Stimulated activated CD4-positive, alpha-beta T cell treated with anti-CD3 and anti-CD28 coated beads, Interleukin-15, amount 100 ng/mL, for 1 hour (primary cell): ENCODE measurements around the gene ITGB8.

Experiments used
- DNase-seq, 2 donors: peaks; one replicate each; pipeline ENCODE4 v3.0.0-alpha.2; 2020; ENCODE audit warnings: low read depth in 1 of 2, low spot score in 1 of 2

The ITGB8 gene

GRCh38 chr7:20307901-20308300, 22.8 kb upstream of the ITGB8 start:
- DNase-seq, result no peak

GRCh38 chr7:20310301-20310700, 20.4 kb upstream of the ITGB8 start:
- no peak for DNase-seq

- DNase-seq, result no peak
Observed at GRCh38 chr7:20310963-20311742, 19.5 kb upstream of the ITGB8 start.

GRCh38 chr7:20311743-20312042, 19.0 kb upstream of the ITGB8 start:
- DNase-seq, result no peak

- no peak for DNase-seq
Observed at GRCh38 chr7:20312562-20312961, 18.1 kb upstream of the ITGB8 start.

- no peak for DNase-seq
Observed at GRCh38 chr7:20313626-20314025, 17.1 kb upstream of the ITGB8 start.

- no peak for DNase-seq
Observed at GRCh38 chr7:20314198-20314597, 16.5 kb upstream of the ITGB8 start.

- DNase-seq, result no peak
Observed at GRCh38 chr7:20316706-20317105, 14.0 kb upstream of the ITGB8 start.

GRCh38 chr7:20317413-20317812, 13.3 kb upstream of the ITGB8 start:
- DNase-seq, result no peak

GRCh38 chr7:20318933-20319332, 11.8 kb upstream of the ITGB8 start:
- no peak for DNase-seq

GRCh38 chr7:20320322-20320721, 10.4 kb upstream of the ITGB8 start:
- no peak for DNase-seq

- DNase-seq, result no peak
Observed at GRCh38 chr7:20320786-20321185, 9.9 kb upstream of the ITGB8 start.

- DNase-seq, result no peak
Observed at GRCh38 chr7:20323595-20323994, 7.1 kb upstream of the ITGB8 start.

GRCh38 chr7:20326342-20326741, 4.4 kb upstream of the ITGB8 start:
- no peak for DNase-seq

GRCh38 chr7:20327055-20327454, 3.6 kb upstream of the ITGB8 start:
- no peak for DNase-seq

- no peak for DNase-seq
Observed at GRCh38 chr7:20328027-20328426, 2.7 kb upstream of the ITGB8 start.

GRCh38 chr7:20328692-20329091, 2.0 kb upstream of the ITGB8 start:
- DNase-seq, result no peak

GRCh38 chr7:20329389-20330238, 1.1 kb upstream of the ITGB8 start:
- no peak for DNase-seq

GRCh38 chr7:20330928-20331909, 519 bp downstream of the ITGB8 start:
- DNase-seq, result no peak

GRCh38 chr7:20331910-20332813, 1.5 kb downstream of the ITGB8 start:
- DNase-seq, result no peak
